A673 (cell line): ENCODE measurements around the gene GPT2.

ENCODE experiments used
- CTCF ChIP-seq: fragments of 300-800, 200-600 bp; sonication (generic); conservative IDR thresholded peaks from 2 replicates; pipeline ENCODE4 v1.5.1; 2017; ENCODE audit warnings: low read depth, mild to moderate bottlenecking, antibody characterized with exemption, low read length, moderate library complexity, mixed read lengths
- EZH2 ChIP-seq: fragments of 200-600 bp; sonication (generic); IDR thresholded peaks from 2 replicates; pipeline ENCODE4 v1.6.1; 2017; ENCODE audit warnings: borderline replicate concordance, low read depth, mild to moderate bottlenecking, mixed read lengths, antibody characterized with exemption, low read length; ENCODE audit not compliant: poor library complexity, severe bottlenecking

DNA sequence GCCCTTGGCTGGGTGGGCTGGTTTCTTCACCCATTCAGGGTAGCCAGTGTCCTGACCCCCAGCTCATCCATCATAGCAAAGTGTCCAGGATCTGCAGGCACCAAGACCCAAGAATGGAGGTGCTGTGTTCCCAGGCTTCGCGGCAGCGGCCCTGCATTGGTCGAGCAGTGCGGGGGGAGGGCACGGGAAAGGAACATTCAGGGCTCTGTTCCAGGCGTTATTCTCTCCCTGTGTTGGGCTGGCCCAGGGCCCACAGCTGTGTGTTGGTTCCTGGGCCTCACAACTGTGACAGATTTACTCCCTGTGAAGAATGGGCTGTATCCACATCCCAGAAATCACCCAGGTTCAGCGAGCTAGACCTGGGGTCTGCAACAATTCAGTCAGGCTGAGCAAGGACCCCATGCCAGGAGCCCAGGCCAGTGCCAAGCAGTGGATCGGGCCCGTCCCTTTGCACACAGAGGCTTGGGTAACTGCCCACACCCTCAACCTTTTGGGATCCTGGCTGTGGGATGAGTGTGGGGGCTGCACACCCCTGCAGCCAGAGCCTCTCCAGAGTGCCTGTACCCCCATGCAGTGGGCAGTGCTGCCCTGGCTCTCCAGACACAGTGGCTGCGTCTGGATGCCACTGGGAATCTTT lies 10.0 kb downstream of the GPT2 start:
- no peak for TF ChIP-seq CTCF
- TF ChIP-seq EZH2, result no peak
